ENCODE results near the gene ILF2.

The ILF2 gene

GRCh38 chr1:153693466-153693865 is 22.7 kb upstream of the ILF2 start:
- Histone ChIP-seq H3K4me1 (ENCODE audit: control insufficient read depth, insufficient read depth, low read length) (peaks cover 18% of the 10 kb centered on the region), H3K4me3 (ENCODE audit: low read depth, low read length) (no peak overlapping the region), H3K27ac (ENCODE audit: low read depth, low read length) (no peak overlapping the region), H3K9me3 (ENCODE audit: control insufficient read depth, insufficient read depth, low read length) (no peaks in the 10 kb centered on the region), H3K9ac (ENCODE audit: low read depth, low read length) (no peak overlapping the region), H3K36me3 (ENCODE audit: control insufficient read depth, insufficient read depth, low read length) (no peaks in the 10 kb centered on the region), H3K27me3 (ENCODE audit: control insufficient read depth, insufficient read depth, low read length) (no peaks in the 10 kb centered on the region)

- Histone ChIP-seq H3K27ac (ENCODE audit: low read depth, low read length) (no peak overlapping the region), H3K27me3 (ENCODE audit: control insufficient read depth, insufficient read depth, low read length) (no peaks in the 10 kb centered on the region), H3K9ac (ENCODE audit: low read depth, low read length) (no peak overlapping the region), H3K4me1 (ENCODE audit: control insufficient read depth, insufficient read depth, low read length) (no peaks in the 10 kb centered on the region), H3K9me3 (ENCODE audit: control insufficient read depth, insufficient read depth, low read length) (no peaks in the 10 kb centered on the region), H3K4me3 (ENCODE audit: low read depth, low read length) (no peak overlapping the region), H3K36me3 (ENCODE audit: control insufficient read depth, insufficient read depth, low read length) (0 out of 2 replicates have a peak, but pooled peaks cover 3% of the 10 kb centered on the region)
Measured at GRCh38 chr1:153688736-153689328, 18.0 kb upstream of the ILF2 start.

GRCh38 chr1:153688276-153688675 is 17.5 kb upstream of the ILF2 start:
- no peak overlapping the region for H3K9ac ChIP-seq (ENCODE audit: low read depth, low read length)
- no peak overlapping the region for H3K4me3 ChIP-seq (ENCODE audit: low read depth, low read length)
- 0 out of 2 replicates have a peak, but pooled peaks cover 3% of the 10 kb centered on the region for H3K36me3 ChIP-seq (ENCODE audit: control insufficient read depth, insufficient read depth, low read length)
- no peak overlapping the region for H3K27ac ChIP-seq (ENCODE audit: low read depth, low read length)
- H3K4me1 ChIP-seq (ENCODE audit: control insufficient read depth, insufficient read depth, low read length) = no peaks in the 10 kb centered on the region
- H3K9me3 ChIP-seq (ENCODE audit: control insufficient read depth, insufficient read depth, low read length) = no peaks in the 10 kb centered on the region
- no peaks in the 10 kb centered on the region for H3K27me3 ChIP-seq (ENCODE audit: control insufficient read depth, insufficient read depth, low read length)

GRCh38 chr1:153687346-153688125 is 16.7 kb upstream of the ILF2 start:
- Histone ChIP-seq H3K9ac (ENCODE audit: low read depth, low read length) (no peak overlapping the region), H3K4me1 (ENCODE audit: control insufficient read depth, insufficient read depth, low read length) (no peaks in the 10 kb centered on the region), H3K27me3 (ENCODE audit: control insufficient read depth, insufficient read depth, low read length) (no peaks in the 10 kb centered on the region), H3K9me3 (ENCODE audit: control insufficient read depth, insufficient read depth, low read length) (no peaks in the 10 kb centered on the region), H3K27ac (ENCODE audit: low read depth, low read length) (no peak overlapping the region), H3K4me3 (ENCODE audit: low read depth, low read length) (no peak overlapping the region), H3K36me3 (ENCODE audit: control insufficient read depth, insufficient read depth, low read length) (0 out of 2 replicates have a peak, but pooled peaks cover 3% of the 10 kb centered on the region)

- H3K27me3 ChIP-seq (ENCODE audit: control insufficient read depth, insufficient read depth, low read length) = peaks cover 10% of the 10 kb centered on the region
- H3K9me3 ChIP-seq (ENCODE audit: control insufficient read depth, insufficient read depth, low read length) = no peaks in the 10 kb centered on the region
- no peaks in the 10 kb centered on the region for H3K4me1 ChIP-seq (ENCODE audit: control insufficient read depth, insufficient read depth, low read length)
- no peak overlapping the region for H3K4me3 ChIP-seq (ENCODE audit: low read depth, low read length)
- no peak overlapping the region for H3K27ac ChIP-seq (ENCODE audit: low read depth, low read length)
- 0 out of 2 replicates have a peak, but pooled peaks cover 3% of the 10 kb centered on the region for H3K36me3 ChIP-seq (ENCODE audit: control insufficient read depth, insufficient read depth, low read length)
- H3K9ac ChIP-seq (ENCODE audit: low read depth, low read length) = no peak overlapping the region
Measured at GRCh38 chr1:153685544-153686340, 14.9 kb upstream of the ILF2 start.

GRCh38 chr1:153684892-153685291 is 14.1 kb upstream of the ILF2 start:
- Histone ChIP-seq H3K9ac (ENCODE audit: low read depth, low read length) (no peak overlapping the region), H3K9me3 (ENCODE audit: control insufficient read depth, insufficient read depth, low read length) (no peaks in the 10 kb centered on the region), H3K4me3 (ENCODE audit: low read depth, low read length) (no peak overlapping the region), H3K27me3 (ENCODE audit: control insufficient read depth, insufficient read depth, low read length) (peaks cover 19% of the 10 kb centered on the region), H3K27ac (ENCODE audit: low read depth, low read length) (no peak overlapping the region), H3K4me1 (ENCODE audit: control insufficient read depth, insufficient read depth, low read length) (peaks cover 4% of the 10 kb centered on the region), H3K36me3 (ENCODE audit: control insufficient read depth, insufficient read depth, low read length) (0 out of 2 replicates have a peak, but pooled peaks cover 3% of the 10 kb centered on the region)

- Histone ChIP-seq H3K9me3 (ENCODE audit: control insufficient read depth, insufficient read depth, low read length) (no peaks in the 10 kb centered on the region), H3K4me1 (ENCODE audit: control insufficient read depth, insufficient read depth, low read length) (peaks cover 4% of the 10 kb centered on the region), H3K4me3 (ENCODE audit: low read depth, low read length) (no peak overlapping the region), H3K27ac (ENCODE audit: low read depth, low read length) (no peak overlapping the region), H3K9ac (ENCODE audit: low read depth, low read length) (no peak overlapping the region), H3K36me3 (ENCODE audit: control insufficient read depth, insufficient read depth, low read length) (0 out of 2 replicates have a peak, but pooled peaks cover 3% of the 10 kb centered on the region), H3K27me3 (ENCODE audit: control insufficient read depth, insufficient read depth, low read length) (peaks cover 29% of the 10 kb centered on the region)
Measured at GRCh38 chr1:153683854-153684253, 13.1 kb upstream of the ILF2 start.

GRCh38 chr1:153682730-153683129 is 11.9 kb upstream of the ILF2 start:
- Histone ChIP-seq H3K27me3 (ENCODE audit: control insufficient read depth, insufficient read depth, low read length) (peaks cover 40% of the 10 kb centered on the region), H3K27ac (ENCODE audit: low read depth, low read length) (no peak overlapping the region), H3K9me3 (ENCODE audit: control insufficient read depth, insufficient read depth, low read length) (no peaks in the 10 kb centered on the region), H3K9ac (ENCODE audit: low read depth, low read length) (no peak overlapping the region), H3K36me3 (ENCODE audit: control insufficient read depth, insufficient read depth, low read length) (0 out of 2 replicates have a peak, but pooled peaks cover 3% of the 10 kb centered on the region), H3K4me3 (ENCODE audit: low read depth, low read length) (no peak overlapping the region), H3K4me1 (ENCODE audit: control insufficient read depth, insufficient read depth, low read length) (peaks cover 7% of the 10 kb centered on the region)

- peaks cover 41% of the 10 kb centered on the region for H3K27me3 ChIP-seq (ENCODE audit: control insufficient read depth, insufficient read depth, low read length)
- H3K9me3 ChIP-seq (ENCODE audit: control insufficient read depth, insufficient read depth, low read length) = no peaks in the 10 kb centered on the region
- peaks cover 7% of the 10 kb centered on the region for H3K4me1 ChIP-seq (ENCODE audit: control insufficient read depth, insufficient read depth, low read length)
- no peaks in the 10 kb centered on the region for H3K36me3 ChIP-seq (ENCODE audit: control insufficient read depth, insufficient read depth, low read length)
- no peak overlapping the region for H3K9ac ChIP-seq (ENCODE audit: low read depth, low read length)
- no peak overlapping the region for H3K27ac ChIP-seq (ENCODE audit: low read depth, low read length)
- H3K4me3 ChIP-seq (ENCODE audit: low read depth, low read length) = peak overlapping the region; percentile 66
Measured at GRCh38 chr1:153680120-153680403, 9.3 kb upstream of the ILF2 start.

GRCh38 chr1:153679337-153680119 is 8.7 kb upstream of the ILF2 start:
- peak overlapping the region; percentile 66 for H3K4me3 ChIP-seq (ENCODE audit: low read depth, low read length)
- H3K9ac ChIP-seq (ENCODE audit: low read depth, low read length) = no peak overlapping the region
- H3K36me3 ChIP-seq (ENCODE audit: control insufficient read depth, insufficient read depth, low read length) = no peaks in the 10 kb centered on the region

More at GRCh38 chr1:153679337-153680119, 8.7 kb upstream of the ILF2 start:
- no peak overlapping the region for H3K27ac ChIP-seq (ENCODE audit: low read depth, low read length)
- no peaks in the 10 kb centered on the region for H3K9me3 ChIP-seq (ENCODE audit: control insufficient read depth, insufficient read depth, low read length)
- H3K27me3 ChIP-seq (ENCODE audit: control insufficient read depth, insufficient read depth, low read length) = peaks cover 41% of the 10 kb centered on the region
- H3K4me1 ChIP-seq (ENCODE audit: control insufficient read depth, insufficient read depth, low read length) = peaks cover 7% of the 10 kb centered on the region
